GM19397 (cell line): Measurements from ENCODE around the gene NPIPB2.
"Not testable (repeated sequence)": the region's sequence is repeated elsewhere in the genome, so short reads cannot be mapped to it uniquely, and the experiment has no call there.

Source experiments
- ATAC-seq: cut with Tn5 transposase; IDR thresholded peaks from one replicate; pipeline ENCODE4 v1.9.1; 2021; ENCODE audit warnings: mild to moderate bottlenecking, moderate library complexity; ENCODE audit not compliant: unreplicated experiment

NPIPB2 gene

DNA sequence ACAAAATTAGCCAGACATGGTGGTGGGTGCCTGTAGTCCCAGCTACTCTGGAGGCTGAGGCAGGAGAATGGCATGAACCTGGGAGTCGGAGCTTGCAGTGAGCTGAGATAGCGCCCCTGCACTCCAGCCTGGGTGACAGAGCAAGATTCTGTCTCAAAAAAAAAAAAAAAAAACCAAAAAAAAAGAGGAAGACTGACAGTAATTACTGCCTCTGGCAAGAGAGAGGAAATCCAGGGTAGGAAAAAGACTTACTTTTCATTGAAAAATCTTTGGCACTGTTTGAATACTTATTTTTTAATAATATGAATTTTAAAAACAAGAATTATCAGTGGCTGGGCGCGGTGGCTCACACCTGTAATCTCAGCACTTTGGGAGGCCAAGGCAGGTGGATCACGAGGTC is 20.6 kb upstream of the NPIPB2 start:
- not testable (repeated sequence) for ATAC-seq

DNA sequence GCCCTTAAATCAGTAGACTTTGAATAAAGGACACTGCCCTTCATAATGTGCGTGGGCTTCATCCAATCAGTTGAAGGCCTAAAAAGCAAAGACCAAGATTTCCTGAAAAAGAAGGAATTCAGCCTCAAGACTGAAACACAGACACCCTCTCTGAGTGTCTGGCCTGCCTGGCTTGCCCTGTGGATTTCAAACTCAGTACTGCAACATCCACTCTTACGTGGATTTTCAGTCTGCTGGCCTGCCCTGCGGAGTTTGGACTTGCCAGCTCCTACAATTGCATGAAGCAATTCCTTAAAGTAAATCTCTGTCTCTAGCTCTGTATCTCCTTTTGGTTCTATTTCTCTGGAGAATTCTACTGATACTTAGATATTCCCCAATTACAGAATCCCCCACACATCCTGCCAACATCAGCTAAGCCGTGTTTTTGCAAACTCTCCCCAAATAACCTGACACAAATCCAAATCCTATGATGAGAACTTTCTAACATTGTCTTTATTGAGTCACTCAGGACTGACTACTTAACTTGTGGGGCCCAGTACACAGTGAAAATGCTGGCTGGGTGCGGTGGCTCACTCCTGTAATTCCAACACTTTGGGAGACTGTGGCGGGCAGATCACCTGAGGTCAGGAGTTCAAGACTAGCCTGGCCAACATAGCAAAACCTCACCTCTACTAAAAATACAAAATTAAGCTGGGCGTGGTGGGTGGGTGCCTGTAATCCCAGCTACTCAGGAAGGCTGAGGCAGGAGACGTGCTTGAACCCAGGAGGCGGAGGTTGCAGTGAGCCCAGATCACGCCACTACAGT is 15.9 kb upstream of the NPIPB2 start:
- ATAC-seq, result no peak

DNA sequence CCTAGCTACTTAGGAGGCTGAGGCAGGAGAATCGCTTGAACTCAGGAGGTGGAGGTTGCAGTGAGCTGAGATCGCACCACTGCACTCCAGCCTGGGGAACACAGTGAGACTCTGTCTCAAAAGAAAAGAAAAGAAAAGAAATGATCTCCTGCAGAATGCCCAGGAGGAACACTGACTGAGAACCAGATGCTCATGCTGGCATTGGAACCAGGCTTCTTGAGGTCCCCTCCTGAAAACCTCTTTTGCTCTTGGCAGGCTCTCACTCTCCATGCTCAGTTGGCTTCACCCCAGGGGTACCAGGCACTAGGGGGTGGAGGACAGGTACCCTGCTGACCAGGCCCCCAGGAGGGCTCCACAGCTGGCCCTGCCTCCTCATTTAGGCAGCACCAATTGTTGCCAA is 14.7 kb upstream of the NPIPB2 start:
- no peak for ATAC-seq

DNA sequence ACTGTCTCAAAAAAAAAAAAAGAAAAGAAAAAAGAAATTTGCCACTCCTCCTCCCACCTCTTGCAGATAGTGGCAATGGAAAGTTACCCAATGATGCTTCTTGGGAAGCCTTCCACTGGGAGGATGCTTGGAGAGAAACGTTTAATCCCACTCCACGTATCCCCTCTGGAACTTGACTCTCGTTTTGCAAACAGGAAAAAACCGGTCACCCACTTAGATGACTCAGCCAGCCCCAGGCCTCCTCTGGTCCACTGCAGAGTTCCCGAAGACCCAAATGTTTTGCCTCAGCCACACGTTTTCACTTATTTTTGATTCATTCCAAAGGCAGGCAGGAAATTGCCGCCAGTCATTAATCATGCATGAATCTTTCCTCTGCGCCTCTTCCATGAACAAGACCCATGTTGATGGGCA is 13.9 kb upstream of the NPIPB2 start:
- no peak for ATAC-seq

DNA sequence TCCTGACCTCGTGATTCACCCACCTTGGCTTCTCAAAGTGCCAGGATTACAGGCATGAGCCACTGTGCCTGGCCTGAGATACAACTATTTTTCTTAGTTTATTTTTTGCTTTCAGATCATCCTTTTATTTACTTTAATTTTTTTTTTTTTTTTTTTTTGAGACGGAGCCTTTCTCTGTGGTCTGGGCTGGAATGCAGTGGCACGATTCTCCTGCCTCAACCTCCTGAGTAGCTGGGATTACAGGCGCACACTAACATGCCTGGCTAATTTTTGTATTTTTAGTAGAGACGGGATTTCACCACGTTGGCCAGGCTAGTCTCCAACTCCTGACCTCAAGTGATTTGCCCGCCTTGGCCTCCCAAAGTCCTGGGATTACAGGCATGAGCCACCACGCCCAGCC is 11.7 kb upstream of the NPIPB2 start:
- ATAC-seq, result not testable (repeated sequence)

DNA sequence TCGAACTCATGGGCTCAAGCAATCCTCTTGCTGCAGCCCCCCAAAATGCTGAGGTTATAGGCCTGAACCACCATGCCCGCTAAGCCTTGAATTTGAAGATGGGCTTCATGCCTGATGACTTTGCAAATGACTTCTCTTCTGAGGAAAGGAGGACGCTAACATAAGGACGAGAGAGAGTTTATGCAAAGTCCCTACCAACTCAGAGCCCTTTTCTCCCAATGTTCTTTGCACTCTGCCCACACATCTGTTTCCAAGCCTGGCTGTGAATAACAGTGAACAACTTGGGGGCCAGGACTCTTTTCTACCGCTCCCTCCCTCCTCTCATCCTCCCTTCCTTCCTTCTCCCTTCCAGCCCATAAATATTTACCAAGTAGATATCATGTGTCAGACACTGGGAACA is 8.5 kb upstream of the NPIPB2 start:
- no peak for ATAC-seq

DNA sequence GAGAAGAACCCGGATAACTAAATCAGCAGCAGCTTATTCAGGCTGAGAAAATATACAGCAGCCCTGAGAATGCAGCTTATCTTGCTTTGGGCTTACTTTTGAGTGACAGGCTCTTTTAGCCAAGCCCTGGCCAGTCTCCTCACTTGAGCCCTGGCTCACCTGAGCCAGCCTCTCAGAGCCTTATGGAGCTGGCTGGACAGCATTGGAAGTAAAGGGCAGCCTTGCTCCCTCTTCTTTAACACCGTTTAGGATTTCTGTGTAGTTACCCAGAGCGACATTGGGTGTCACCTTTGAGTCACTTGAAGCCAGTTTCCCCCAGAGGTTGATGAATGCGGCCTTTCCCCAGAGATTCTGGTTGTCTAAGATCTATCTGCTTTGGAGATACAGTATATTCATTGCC is 7.7 kb upstream of the NPIPB2 start:
- no peak for ATAC-seq

DNA sequence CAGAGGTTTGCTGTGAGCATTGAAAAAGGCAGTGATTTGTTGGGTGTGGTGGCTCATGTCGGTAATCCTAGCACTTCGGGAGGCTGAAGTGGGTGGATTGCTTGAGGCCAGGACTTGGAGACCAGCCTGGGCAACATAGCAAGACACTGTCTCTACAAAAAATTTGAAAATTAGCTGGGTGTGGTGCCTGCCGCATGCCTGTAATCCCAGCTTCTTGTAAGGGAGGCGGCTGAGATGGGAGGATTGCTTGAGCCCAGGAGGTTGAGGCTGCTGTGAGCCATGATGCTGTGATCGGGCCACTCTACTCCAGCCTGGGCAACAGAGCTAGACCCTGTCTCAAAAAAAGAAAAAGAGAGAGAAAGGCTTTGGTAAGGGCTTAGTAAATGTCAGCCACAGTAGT is 7.0 kb upstream of the NPIPB2 start:
- no peak for ATAC-seq

DNA sequence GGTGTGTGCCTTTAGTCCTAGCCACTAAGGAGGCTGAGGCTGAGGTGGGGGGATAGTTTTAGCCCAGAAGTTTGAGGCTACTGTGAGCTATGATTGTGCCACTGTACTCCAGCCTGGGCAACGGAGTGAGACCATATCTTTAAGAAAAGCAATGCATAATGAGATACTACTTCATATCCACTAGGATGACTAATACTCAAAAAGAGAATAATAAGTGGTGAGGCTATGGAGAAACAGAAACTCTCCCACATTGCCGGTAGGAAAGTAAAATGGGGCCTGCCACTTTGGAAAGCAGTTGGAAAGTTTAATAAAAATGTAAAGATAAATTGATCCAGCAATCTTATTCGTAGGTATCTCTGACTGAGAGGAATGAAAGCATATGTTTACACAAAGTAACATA is 4.6 kb upstream of the NPIPB2 start:
- ATAC-seq, result no peak

DNA sequence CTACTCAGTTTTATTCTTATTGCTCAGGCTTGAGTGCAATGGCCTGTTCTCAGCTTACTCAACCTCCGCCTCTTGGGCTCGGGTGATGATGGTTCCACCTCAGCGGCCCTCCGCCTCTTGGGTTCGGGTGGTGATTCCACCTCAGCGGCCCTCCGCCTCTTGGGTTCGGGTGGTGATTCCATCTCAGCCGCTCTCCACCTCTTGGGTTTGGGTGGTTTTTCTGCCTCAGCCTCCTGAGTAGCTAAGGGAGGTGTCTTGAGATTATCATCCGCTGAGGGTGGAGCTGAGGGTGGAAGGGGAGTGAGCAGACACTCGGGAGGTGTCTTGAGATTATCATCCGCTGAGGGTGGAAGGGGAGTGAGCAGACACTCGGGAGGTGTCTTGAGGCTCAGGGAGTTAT is 14.5 kb downstream of the NPIPB2 start:
- ATAC-seq, result not testable (repeated sequence)

DNA sequence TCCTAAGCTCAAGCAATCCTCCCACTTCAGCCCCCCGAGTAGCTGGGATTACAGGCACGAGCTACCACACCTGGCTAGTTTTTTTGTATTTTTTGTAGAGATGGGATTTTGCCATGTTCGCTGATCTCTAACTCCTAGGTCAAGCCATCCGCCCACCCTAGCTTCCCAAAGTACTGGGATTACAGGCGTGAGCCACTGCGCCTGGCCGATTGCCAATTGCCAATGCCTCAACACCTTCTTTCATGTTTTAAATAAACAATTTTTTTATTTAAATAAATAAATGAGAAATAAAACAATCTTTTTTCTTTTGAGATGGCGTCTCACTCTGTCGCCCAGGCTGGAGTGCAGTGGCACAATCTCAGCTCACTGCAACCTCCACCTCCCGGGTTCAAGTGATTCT is 17.8 kb downstream of the NPIPB2 start:
- not testable (repeated sequence) for ATAC-seq

DNA sequence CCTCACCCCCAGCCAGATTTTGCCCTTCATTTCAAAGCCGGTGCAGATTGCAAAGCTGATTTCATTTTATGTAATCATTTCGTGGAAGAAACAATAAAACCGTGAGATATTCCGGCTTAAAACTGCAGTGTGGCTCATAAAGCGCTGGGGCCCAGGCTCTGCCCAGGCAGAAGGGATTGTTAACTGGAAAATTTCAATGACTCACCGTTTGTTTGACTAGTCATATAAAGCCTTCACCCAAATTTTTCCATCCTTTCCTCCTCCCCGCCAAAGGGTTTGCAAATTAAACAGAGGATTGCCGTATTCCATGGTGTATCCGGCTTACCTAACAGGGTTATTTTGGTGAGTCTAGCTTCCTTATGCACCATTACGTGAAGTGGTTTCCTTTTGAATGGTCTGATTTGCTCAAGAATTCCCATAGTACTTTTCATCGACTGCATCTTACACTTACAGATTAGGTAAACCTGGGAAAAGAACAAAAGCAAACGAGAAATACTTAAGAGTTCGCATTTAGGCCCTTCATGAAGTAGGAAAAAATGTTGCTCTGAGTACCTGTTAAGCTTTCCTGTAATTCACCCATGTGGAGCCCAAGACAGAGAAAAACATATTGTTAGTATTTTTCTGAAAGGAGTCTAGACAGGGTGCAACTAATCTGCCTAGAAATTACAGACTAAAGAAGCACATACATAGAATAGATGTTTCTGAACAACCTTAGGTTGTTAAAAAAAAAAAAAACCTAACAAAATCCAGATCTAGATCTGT is 25.1 kb downstream of the NPIPB2 start:
- ATAC-seq, result no peak

DNA sequence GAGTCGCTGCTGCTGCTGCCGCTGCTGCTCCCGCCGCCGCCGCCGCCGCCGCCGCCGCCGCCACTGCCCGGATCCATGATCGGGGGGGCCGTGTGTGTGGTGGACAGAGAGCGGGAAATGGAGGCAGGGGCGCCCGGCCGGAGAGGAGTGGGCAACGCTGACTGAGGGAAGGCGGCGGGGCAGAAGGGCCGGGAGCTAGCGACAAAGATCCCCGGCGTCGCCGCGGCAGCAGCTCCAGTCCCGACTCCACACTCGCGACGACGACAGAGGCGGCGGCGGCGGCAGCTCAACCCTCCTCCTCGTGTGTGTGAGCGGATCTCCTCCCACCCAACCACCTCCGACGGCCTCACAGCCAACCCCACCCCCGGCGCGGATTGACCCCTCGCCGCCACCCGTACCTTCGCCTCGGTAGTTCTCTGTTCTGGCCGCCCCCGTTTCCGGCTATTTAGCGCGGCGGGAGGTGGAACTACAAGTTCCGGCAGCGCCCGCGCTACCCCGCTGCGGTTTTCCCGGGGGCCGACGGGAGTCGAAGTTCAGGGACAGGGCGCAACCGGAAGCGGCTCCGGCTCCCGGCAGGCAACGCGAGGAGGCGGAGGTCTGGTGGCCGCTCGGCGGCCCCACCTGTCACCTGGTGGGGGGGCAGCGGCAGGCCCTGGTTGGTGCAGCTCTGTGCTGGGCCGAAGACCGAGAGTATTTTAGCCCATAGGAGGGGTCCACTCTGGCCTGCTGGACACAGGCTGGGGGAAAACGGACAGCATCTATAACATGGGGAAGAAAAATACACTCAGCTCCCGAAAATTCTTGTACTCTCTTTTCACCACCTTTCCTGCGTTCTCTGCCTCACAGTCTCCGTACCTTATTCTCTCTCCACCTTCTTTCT is 26.0 kb downstream of the NPIPB2 start, which contains the start of gene GSPT1:
TSS of gene GSPT1 (minus strand) at position 313 of the 880 bp plus-strand sequence. CDS start at position 77, 236 bp downstream.
- ATAC-seq, result peak; percentile 88

DNA sequence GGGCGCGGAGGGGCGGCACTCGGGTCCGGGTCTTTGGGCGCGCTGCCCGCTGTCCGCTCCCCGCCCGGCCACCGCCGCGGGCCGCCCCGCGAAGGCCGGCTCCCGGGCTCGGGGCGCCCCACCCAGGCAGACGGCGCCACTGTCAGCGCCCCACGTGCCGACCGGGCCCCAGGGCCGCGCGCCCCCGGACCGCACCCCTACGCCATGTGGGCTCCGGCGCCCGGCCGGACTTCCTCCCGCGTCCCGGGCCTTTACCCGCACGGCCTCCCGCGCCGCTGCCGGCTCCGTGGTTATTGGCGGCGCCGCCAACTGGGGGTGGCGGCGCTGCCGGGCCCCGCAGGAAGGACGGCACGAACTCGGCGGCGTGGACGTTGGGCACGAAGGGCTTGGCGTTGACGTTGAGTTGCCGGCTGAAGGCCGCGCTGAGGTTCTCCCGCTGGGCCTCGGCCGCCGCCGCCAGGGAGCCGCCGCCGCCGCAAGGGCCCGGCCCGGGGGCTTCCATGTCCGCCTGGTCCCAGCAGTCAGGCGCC is 26.7 kb downstream of the NPIPB2 start:
- peak; percentile 33 for ATAC-seq

DNA sequence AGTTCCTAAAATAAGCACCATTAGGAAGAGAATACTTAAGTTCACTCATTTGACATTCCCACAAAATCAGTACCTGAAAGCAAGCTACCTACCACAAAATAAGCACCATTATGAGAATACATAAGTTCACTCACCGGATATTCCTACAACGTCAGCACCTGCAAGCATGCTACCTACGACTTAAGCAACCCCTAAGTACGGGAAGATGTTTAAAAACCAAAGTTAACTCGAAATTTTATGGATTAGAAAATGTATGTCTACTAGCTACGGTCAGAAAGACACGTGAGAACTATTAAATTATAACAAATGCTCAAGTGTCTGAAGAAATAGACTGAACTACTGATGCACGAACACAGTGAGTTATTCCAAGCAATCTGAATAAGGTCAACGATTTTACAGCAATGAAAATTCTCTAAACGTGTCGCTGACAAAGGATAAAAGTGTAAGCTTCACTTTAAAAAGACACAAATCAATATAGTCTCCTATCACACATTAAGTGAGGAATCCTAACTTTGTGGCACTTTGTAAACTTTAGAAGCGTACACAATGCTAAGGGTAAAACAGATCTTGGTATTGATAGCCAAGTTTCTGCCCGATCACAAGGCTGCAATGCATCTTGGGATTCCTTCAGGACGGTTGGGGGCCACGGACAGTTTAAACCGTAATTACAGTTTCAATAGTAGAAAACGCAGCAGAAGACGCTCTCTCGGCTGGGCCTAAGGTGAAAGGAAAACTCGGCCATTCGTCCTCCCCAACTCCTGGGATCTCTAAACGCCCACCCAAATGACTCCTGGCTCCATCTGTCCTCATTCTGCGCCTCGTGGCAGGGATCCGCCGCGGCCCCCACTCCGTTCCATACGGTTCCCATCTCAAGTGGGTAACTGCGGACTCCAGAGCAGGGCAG is 27.4 kb downstream of the NPIPB2 start:
- no peak for ATAC-seq

DNA sequence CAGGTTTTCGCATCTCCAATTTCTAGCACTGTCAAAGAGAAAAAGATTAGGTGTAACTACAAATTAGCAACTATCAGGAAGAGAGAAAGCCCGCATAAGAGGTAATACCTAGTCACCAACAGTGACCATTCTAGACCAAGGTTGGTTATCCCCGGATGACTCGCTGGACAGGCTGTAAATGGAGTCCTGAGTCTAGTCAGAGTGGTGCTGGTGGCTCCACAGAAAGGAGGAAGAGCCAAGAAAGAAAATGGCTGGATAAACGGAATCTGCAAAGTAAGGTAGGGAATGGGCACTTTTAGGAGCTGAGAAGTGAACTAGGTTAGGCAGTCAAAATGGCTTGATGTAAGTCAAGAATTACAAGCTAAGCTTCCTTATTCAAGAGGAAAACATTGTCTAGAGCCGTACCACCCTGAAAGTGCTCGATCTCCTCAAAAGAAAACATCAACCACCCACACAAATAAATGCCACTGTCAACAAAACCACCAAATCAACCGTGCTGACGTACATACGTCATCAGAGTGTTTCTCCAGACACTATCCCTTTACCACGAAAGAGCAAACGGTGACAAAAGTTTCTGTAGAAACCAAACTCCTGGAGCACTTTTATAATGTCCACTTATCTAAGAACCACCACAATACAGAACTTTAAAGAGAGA is 28.3 kb downstream of the NPIPB2 start:
- ATAC-seq, result no peak

DNA sequence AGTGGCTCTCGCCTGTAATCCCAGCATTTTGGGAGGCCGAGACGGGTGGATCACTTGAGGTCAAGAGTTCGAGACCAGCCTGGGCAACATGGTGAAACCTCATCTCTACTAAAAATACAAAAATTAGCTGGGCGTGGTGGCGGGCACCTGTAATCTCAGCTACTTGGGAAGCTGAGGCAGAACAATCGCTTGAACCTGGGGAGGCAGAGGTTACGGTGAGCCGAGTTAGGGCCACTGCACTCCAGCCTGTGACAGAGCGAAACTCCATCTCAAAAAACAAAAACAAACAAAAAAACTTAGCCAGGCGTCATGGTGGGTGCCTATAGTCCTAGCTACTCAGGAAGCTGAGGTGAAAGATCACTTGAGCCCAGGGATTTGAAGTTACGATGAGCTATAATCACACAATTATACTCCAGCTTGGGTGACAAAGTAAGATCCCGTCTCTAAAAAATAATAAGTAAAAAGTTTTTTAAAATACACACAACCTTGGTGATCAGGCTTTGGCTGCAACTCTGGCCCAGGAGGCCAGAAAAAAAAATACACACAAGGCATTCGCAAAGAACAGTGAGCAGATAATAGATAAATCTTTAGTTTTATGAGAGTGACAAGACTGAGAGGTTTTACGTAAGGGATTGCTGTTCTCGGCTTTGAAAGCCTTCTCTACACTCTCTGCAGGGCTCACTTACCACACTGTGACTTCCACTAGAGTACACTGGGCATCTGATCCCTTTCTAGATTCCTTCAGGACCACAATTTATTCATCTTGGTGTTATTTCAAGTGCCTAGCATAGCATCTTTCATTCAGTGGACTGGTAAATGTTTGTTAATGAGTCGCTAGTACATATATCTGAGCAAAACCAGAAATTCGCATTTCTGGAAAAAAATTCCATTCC is 31.9 kb downstream of the NPIPB2 start:
- no peak for ATAC-seq
